Natural killer cell treated with Interleukin-12 subunit alpha and Interleukin-12 subunit beta and Interleukin-15 and Interleukin-18, amount 100 ng/mL, for 72 hours (primary cell): ENCODE measurements around the gene COL6A6. TPM values are rescaled to one million over a fixed set of nuclear protein-coding genes. Genes with fewer than 3 reads are reported as not detected.

Source experiments
- ATAC-seq, 2 donors: fragments of 150-1000 bp; cut with Tn5 transposase in 1 of 2; sonication (Bioruptor Pico), chemical (Tn5 transposase) in 1 of 2; 2 replicates each; pipeline ENCODE4 v1.10.0; 2021
- DNase-seq: peaks from one replicate; pipeline ENCODE4 v3.0.0; 2022; ENCODE audit warnings: low spot score
- H3K27ac Mint-ChIP-seq, 2 donors: 1 replicate in 1 of 2; 2 replicates in 1 of 2; pipeline ENCODE4 v1.8.0; 2022; ENCODE audit warnings: mixed read lengths in 2 of 2, mild to moderate bottlenecking in 1 of 2, moderate library complexity in 1 of 2
- H3K27me3 Mint-ChIP-seq, 2 donors: 1 replicate in 1 of 2; 2 replicates in 1 of 2; pipeline ENCODE4 v1.8.0; 2022; ENCODE audit warnings: mixed read lengths in 2 of 2
- H3K36me3 Mint-ChIP-seq: one replicate; pipeline ENCODE4 v1.8.0; 2022; ENCODE audit warnings: mixed read lengths
- H3K4me1 Mint-ChIP-seq, 2 donors: 1 replicate in 1 of 2; 2 replicates in 1 of 2; pipeline ENCODE4 v1.8.0; 2022; ENCODE audit warnings: low read depth in 2 of 2, mixed read lengths in 2 of 2, mild to moderate bottlenecking in 1 of 2
- H3K4me3 Mint-ChIP-seq: one replicate; pipeline ENCODE4 v1.8.0; 2022; ENCODE audit warnings: mixed read lengths
- H3K9me3 Mint-ChIP-seq: 2 replicates; pipeline ENCODE4 v1.8.0; 2022; ENCODE audit warnings: mixed read lengths
- total RNA-seq, 2 donors: library from RNA; stranded (reverse); gene quantifications; one replicate each; pipeline ENCODE4 v1.2.3, GENCODE V29; 2022

COL6A6 gene
- not detected for total RNA-seq

DNA sequence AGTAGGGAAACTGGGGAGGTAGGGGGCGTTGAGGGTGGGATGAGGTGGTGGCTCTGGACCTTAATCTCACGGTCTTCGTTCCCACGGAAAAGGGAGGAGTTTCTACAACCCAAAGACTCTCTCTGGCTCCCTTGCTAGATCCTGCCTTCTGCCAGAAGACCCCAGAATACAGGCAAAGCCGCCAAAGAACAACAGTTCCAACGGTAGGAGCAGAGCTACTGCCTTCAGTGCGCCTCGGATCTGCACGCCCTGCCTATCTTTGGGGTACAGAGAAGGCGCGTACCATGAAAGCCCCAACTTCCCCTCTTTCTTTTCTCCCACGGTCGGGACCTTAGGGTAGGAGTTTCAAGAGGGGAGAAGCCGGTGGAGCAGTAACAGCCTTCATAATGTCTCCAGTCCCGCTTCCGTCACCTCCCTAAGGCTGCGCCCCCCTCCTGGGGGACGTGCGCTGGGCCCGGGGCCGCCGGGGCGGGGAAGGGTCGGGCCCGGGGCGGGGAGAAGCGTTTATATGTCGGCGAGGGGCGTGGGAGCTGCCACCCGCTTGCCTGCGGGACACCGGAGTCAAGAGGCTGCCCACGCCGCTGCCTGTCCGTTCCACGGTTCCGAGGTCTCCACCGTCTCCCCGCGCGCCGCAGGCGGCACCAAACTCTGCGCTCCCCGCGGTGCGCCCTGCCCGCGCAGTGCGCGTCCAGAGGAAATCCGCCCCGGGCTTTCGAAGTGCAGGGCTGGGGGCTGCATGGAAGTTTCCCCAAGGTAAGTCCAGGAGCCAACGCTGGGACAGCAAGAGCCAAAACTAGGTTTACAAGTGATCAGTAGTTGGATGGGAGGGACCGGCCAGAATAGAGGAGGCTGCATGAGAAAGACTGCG, at the start of gene COL6A6:
COL6A6 (plus strand) TSS at position 533 of the 868 bp plus-strand sequence. CDS start 43,188 bp downstream, outside the sequence.
- peak in 1 of 2 donors; percentile 36 for ATAC-seq
- no peak for DNase-seq
- H3K27ac Mint-ChIP-seq, result no peak within 1 kb of the TSS
- H3K36me3 Mint-ChIP-seq, result no peaks in the 10 kb centered on the region
- H3K27me3 Mint-ChIP-seq, result peaks cover 28 to 30% of the 10 kb centered on the region in 2 donors
- peaks cover 0 to 3% of the 10 kb centered on the region in 2 donors for H3K4me1 Mint-ChIP-seq
- peaks cover 4% of the 10 kb centered on the region for H3K9me3 Mint-ChIP-seq
- H3K4me3 Mint-ChIP-seq, result no peak within 1 kb of the TSS

- Mint-ChIP-seq H3K9me3 (peaks cover 4% of the 10 kb centered on the region), H3K27me3 (peaks cover 10 to 14% of the 10 kb centered on the region in 2 donors), H3K27ac (no peak overlapping the region), H3K4me3 (no peak overlapping the region), H3K4me1 (no peaks in the 10 kb centered on the region), H3K36me3 (peaks cover 4% of the 10 kb centered on the region)
- ATAC-seq (no peak), DNase-seq (no peak)
These were observed 48.7 kb upstream of the COL6A6 start for GRCh38 chr3:130468311-130468710.

GRCh38 chr3:130470126-130470525, 46.9 kb upstream of the COL6A6 start:
- peaks cover 4% of the 10 kb centered on the region for H3K36me3 Mint-ChIP-seq
- ATAC-seq (no peak), DNase-seq (no peak)
- peaks cover 4% of the 10 kb centered on the region for H3K9me3 Mint-ChIP-seq
- no peak overlapping the region for H3K4me3 Mint-ChIP-seq
- no peak overlapping the region for H3K27ac Mint-ChIP-seq
- H3K4me1 Mint-ChIP-seq, result no peaks in the 10 kb centered on the region
- H3K27me3 Mint-ChIP-seq, result peaks cover 10% of the 10 kb centered on the region in 2 donors

- no peaks in the 10 kb centered on the region for H3K4me1 Mint-ChIP-seq
- peaks cover 4% of the 10 kb centered on the region for H3K36me3 Mint-ChIP-seq
- H3K27me3 Mint-ChIP-seq, result peaks cover 8 to 16% of the 10 kb centered on the region in 2 donors
- ATAC-seq (no peak), DNase-seq (no peak)
- no peak overlapping the region for H3K27ac Mint-ChIP-seq
- H3K9me3 Mint-ChIP-seq, result no peaks in the 10 kb centered on the region
- H3K4me3 Mint-ChIP-seq, result no peak overlapping the region
These were observed 43.6 kb upstream of the COL6A6 start for GRCh38 chr3:130473416-130473815.

DNA sequence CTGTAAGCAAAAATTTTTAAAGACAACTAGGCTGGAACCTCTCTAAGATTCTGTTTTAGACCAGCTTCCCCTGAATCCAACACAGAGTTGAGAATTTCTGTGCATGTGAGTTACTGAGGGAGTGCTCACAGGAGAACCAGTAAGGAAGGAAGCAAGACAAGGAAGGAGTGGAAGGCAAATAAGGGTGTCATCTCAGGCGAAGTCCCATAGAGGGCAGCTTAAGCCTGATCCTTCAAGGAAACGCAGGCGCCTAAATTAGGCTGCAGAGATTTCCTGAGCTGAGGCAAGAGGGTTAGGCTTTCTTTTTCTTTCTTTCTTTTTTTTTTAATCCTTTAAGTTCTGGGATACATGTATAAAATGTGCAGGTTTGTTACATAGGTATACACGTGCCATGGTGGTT, 36.2 kb upstream of the COL6A6 start:
- Mint-ChIP-seq H3K27me3 (peaks cover 0 to 8% of the 10 kb centered on the region in 2 donors), H3K9me3 (no peaks in the 10 kb centered on the region), H3K27ac (no peak overlapping the region), H3K4me1 (no peaks in the 10 kb centered on the region), H3K36me3 (no peaks in the 10 kb centered on the region), H3K4me3 (no peak overlapping the region)
- ATAC-seq (no peak), DNase-seq (no peak)

DNA sequence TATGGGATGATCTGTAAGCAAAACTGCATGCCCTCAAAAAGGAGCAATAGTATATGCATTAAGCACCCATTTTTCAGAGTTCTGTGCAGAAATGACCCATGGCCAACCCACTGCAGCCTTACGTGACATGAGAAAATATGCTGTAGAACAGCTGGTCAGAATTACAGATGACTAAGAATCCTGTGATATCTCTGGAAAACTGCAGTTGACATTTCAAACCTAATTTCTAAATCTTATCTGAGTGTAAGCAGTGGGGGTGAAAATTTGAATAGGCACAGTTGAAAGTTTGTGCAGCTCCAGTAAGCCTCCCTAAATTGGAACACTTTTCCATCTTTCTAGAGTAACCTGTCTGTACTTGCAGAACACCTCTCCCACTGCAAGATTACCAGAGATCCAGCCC, 28.7 kb upstream of the COL6A6 start:
- ATAC-seq (no peak), DNase-seq (no peak)
- Mint-ChIP-seq H3K4me3 (no peak overlapping the region), H3K4me1 (no peaks in the 10 kb centered on the region), H3K27me3 (peaks cover 0 to 20% of the 10 kb centered on the region in 2 donors), H3K27ac (no peak overlapping the region), H3K36me3 (no peaks in the 10 kb centered on the region), H3K9me3 (no peaks in the 10 kb centered on the region)

GRCh38 chr3:130488769-130489450, 28.1 kb upstream of the COL6A6 start:
- no peaks in the 10 kb centered on the region for H3K4me1 Mint-ChIP-seq
- DNase-seq (no peak), ATAC-seq (no peak)
- H3K4me3 Mint-ChIP-seq, result no peak overlapping the region
- H3K27me3 Mint-ChIP-seq, result peaks cover 0 to 20% of the 10 kb centered on the region in 2 donors
- no peak overlapping the region for H3K27ac Mint-ChIP-seq
- no peaks in the 10 kb centered on the region for H3K9me3 Mint-ChIP-seq
- no peaks in the 10 kb centered on the region for H3K36me3 Mint-ChIP-seq

DNA sequence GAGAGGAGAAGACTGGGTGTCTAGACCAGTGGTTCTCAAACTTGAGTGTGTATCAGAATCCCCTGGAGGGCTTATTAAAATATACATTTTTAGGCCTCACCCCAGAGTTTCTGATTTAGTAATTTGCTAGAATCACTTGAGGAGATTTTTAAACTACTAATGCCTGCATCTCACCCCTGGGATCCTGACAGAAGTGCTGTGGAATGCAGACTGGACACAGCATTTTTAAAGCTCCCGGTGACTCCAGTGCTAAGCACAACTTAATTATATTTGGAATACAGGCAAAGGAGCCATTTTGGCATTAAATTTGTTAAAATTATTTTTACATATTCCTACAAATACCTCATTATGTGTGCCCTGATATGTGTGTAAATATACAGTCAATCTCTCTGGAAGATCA, 26.7 kb upstream of the COL6A6 start:
- Mint-ChIP-seq H3K27me3 (peaks cover 0 to 20% of the 10 kb centered on the region in 2 donors), H3K9me3 (no peaks in the 10 kb centered on the region)

DNA sequence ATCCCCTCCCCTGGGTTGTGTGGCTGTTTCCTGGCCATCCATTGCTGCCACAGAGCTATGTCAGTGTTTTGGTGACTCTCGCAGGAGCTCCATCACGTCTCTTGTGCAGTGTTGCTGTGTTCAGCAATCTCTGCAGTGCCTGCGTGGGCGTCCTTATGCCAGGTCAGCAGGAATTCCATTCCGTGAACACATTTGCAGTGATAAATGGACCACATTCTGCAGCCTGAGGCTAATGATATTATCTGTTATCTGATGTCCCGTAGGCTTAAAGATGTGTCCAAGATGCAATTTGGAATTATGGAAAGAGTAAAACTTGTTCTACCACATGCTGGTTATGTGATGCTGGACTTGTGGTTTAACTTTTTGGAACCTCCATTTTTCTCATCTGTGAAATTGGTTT, 25.5 kb upstream of the COL6A6 start:
- Mint-ChIP-seq H3K27ac (no peak overlapping the region), H3K4me1 (no peaks in the 10 kb centered on the region), H3K27me3 (peaks cover 0 to 20% of the 10 kb centered on the region in 2 donors), H3K4me3 (no peak overlapping the region), H3K36me3 (no peaks in the 10 kb centered on the region), H3K9me3 (no peaks in the 10 kb centered on the region)
- DNase-seq, result no peak
- no peak for ATAC-seq

More for the DNA sequence above, 26.7 kb upstream of the COL6A6 start:
- DNase-seq, result no peak
- H3K27ac Mint-ChIP-seq, result no peak overlapping the region
- no peaks in the 10 kb centered on the region for H3K4me1 Mint-ChIP-seq
- H3K36me3 Mint-ChIP-seq, result no peaks in the 10 kb centered on the region
- H3K4me3 Mint-ChIP-seq, result no peak overlapping the region
- no peak for ATAC-seq

GRCh38 chr3:130504701-130505100, 12.3 kb upstream of the COL6A6 start:
- DNase-seq (no peak), ATAC-seq (no peak)
- no peak overlapping the region for H3K4me3 Mint-ChIP-seq
- no peaks in the 10 kb centered on the region for H3K4me1 Mint-ChIP-seq
- no peak overlapping the region for H3K27ac Mint-ChIP-seq
- no peaks in the 10 kb centered on the region for H3K36me3 Mint-ChIP-seq
- H3K27me3 Mint-ChIP-seq, result peaks cover 10 to 36% of the 10 kb centered on the region in 2 donors
- H3K9me3 Mint-ChIP-seq, result peaks cover 3% of the 10 kb centered on the region

DNA sequence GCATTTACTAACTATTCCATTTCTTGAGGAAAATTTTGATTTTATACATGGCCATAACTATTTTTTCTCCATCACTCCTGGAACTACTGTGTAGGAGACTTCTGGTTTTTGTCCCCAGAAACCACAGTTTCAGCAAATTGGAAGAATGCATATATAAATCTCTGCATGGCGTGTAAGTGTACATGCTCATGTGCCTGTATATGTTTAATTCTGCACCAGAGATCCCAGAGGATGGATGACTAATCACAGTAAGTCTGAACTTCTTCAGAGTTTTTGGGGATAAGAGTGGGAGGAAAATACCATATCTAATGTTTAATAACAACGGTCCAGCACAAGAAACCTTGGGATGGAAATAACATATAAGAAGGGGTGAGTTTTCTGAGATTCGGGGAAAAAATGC, 10.9 kb upstream of the COL6A6 start:
- DNase-seq (no peak), ATAC-seq (no peak)
- H3K36me3 Mint-ChIP-seq, result no peaks in the 10 kb centered on the region
- H3K9me3 Mint-ChIP-seq, result peaks cover 3% of the 10 kb centered on the region
- H3K4me3 Mint-ChIP-seq, result no peak overlapping the region
- no peaks in the 10 kb centered on the region for H3K4me1 Mint-ChIP-seq
- no peak overlapping the region for H3K27ac Mint-ChIP-seq
- H3K27me3 Mint-ChIP-seq, result peaks cover 10 to 41% of the 10 kb centered on the region in 2 donors

GRCh38 chr3:130507746-130508145, 9.2 kb upstream of the COL6A6 start:
- Mint-ChIP-seq H3K9me3 (peaks cover 4% of the 10 kb centered on the region), H3K36me3 (no peaks in the 10 kb centered on the region), H3K4me3 (no peak overlapping the region), H3K4me1 (no peaks in the 10 kb centered on the region), H3K27me3 (peaks cover 11 to 49% of the 10 kb centered on the region in 2 donors), H3K27ac (no peak overlapping the region)
- ATAC-seq, result no peak
- DNase-seq, result no peak

GRCh38 chr3:130509008-130509407, 8.0 kb upstream of the COL6A6 start:
- ATAC-seq, result no peak
- Mint-ChIP-seq H3K9me3 (peaks cover 4% of the 10 kb centered on the region), H3K27me3 (peaks cover 12 to 49% of the 10 kb centered on the region in 2 donors), H3K36me3 (no peaks in the 10 kb centered on the region), H3K4me1 (no peaks in the 10 kb centered on the region), H3K4me3 (no peak overlapping the region), H3K27ac (no peak overlapping the region)
- no peak for DNase-seq

- peaks cover 0 to 3% of the 10 kb centered on the region in 2 donors for H3K4me1 Mint-ChIP-seq
- ATAC-seq (no peak), DNase-seq (no peak)
- H3K36me3 Mint-ChIP-seq, result no peaks in the 10 kb centered on the region
- H3K27me3 Mint-ChIP-seq, result peaks cover 28 to 42% of the 10 kb centered on the region in 2 donors
- H3K27ac Mint-ChIP-seq, result no peak overlapping the region
- H3K9me3 Mint-ChIP-seq, result peaks cover 4% of the 10 kb centered on the region
- H3K4me3 Mint-ChIP-seq, result no peak overlapping the region
These were observed 2.3 kb upstream of the COL6A6 start for GRCh38 chr3:130514681-130515080.
